ENCODE data around the gene PYGM. TPM values are rescaled to one million over a fixed set of nuclear protein-coding genes. Genes with fewer than 3 reads are reported as not detected.

The PYGM gene
- total and polyA plus RNA-seq, 2 donors (not counting 3 experiments of a cell fraction or from before 2014, with no cell fraction given): 0.10 to 0.62 TPM

DNA sequence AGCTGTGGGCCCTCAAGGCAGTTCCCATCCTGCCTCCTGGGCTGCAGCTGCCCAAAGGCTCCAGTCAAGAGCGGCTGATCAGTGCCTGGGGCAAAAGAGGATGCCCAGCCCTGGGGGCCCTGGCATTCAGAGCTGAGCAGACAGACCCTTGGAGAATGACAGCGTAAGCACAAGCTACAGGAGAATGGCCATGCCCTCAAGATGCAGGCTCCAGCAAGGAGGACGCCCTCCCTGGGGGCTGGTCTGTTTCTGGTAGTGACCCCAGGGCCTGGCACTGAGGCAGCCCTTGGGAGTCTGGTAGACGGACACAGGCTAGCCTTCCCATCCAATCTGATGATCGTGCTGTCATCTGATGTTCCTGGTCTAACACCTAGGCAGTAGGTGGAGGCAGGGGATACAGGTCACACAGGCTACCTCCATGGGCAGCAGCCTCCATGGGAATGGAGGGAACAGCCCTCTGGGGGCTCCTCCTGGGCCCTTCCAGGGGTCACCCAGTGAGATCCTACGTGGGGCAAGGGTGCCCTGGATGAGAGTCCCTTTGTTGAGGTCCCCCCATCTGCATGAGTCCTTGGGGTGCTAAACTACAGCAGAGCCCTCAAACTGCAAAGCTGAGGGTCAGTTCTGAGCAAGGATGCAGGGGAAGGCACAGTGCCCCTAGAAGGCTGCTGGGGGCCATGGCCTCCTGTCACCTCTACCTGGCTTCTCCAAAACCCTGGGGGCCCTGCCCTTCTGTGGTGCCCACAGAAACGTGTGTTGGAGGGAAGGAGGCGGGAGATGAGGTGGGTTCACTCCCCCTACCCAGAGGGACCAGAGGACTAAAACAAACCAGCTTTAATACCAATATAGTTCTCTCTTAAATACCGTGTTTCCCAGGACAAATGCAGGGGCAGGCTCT, 28.8 kb upstream of the PYGM start:
- Histone ChIP-seq H3K79me2 (ENCODE audit: control insufficient read depth, insufficient read depth, low read length) (no peaks in the 10 kb centered on the region), H3K9ac (replicated peaks; ENCODE audit: extremely low read depth, insufficient read depth, low read length) (no peak overlapping the region), H3K4me2 (ENCODE audit: insufficient read depth, low read length) (no peak overlapping the region), H3K4me3 (replicated peaks in 1 of 3; ENCODE audit: insufficient read depth in 1 of 3, low read depth in 1 of 3, low read length in 3 of 3) (no peak overlapping the region), H3K4me1 (ENCODE audit: control insufficient read depth, extremely low read depth, insufficient read depth, low read length) (no peaks in the 10 kb centered on the region), H2AFZ (ENCODE audit: low read depth, low read length) (no peak overlapping the region), H3K36me3 (ENCODE audit: control insufficient read depth in 2 of 2, extremely low read depth in 1 of 2, insufficient read depth in 2 of 2, low read length in 2 of 2) (peaks cover 0 to 14% of the 10 kb centered on the region in 2 experiments), H3K9me3 (replicated peaks; ENCODE audit: control insufficient read depth, insufficient read depth, low read length) (no peaks in the 10 kb centered on the region), H4K20me1 (replicated peaks; ENCODE audit: control insufficient read depth, extremely low read depth, insufficient read depth, low read length) (no peaks in the 10 kb centered on the region), H3K27ac (ENCODE audit: insufficient read depth, low read depth, low read length) (no peak overlapping the region), H3K9me1 (replicated peaks; ENCODE audit: control insufficient read depth, extremely low read depth, insufficient read depth, low read length) (no peaks in the 10 kb centered on the region), H3K27me3 (ENCODE audit: control insufficient read depth in 2 of 2, insufficient read depth in 2 of 2, low read length in 2 of 2) (no peaks in the 10 kb centered on the region)
- TF ChIP-seq FOS (IDR thresholded peaks at IDR 0.05; ENCODE audit: borderline replicate concordance, insufficient read depth, low read length) (no peak), JUN (IDR thresholded peaks at IDR 0.05; ENCODE audit: borderline replicate concordance, insufficient read depth, insufficient read length, low read depth) (no peak), EZH2 (IDR thresholded peaks at IDR 0.05; ENCODE audit: borderline replicate concordance, low read depth, low read length, severe bottlenecking) (no peak), POLR2AphosphoS5 (IDR thresholded peaks at IDR 0.05; ENCODE audit: insufficient read depth, low read depth, low read length) (peak; percentile 13)
- TF ChIP-seq, protein P1, sequence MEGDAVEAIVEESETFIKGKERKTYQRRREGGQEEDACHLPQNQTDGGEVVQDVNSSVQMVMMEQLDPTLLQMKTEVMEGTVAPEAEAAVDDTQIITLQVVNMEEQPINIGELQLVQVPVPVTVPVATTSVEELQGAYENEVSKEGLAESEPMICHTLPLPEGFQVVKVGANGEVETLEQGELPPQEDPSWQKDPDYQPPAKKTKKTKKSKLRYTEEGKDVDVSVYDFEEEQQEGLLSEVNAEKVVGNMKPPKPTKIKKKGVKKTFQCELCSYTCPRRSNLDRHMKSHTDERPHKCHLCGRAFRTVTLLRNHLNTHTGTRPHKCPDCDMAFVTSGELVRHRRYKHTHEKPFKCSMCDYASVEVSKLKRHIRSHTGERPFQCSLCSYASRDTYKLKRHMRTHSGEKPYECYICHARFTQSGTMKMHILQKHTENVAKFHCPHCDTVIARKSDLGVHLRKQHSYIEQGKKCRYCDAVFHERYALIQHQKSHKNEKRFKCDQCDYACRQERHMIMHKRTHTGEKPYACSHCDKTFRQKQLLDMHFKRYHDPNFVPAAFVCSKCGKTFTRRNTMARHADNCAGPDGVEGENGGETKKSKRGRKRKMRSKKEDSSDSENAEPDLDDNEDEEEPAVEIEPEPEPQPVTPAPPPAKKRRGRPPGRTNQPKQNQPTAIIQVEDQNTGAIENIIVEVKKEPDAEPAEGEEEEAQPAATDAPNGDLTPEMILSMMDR (IDR thresholded peaks at IDR 0.05; ENCODE audit: extremely low read depth in 1 of 2, insufficient read depth in 1 of 2, low read depth in 1 of 2, low read length in 2 of 2): no peak
- TF ChIP-seq, protein P2, sequence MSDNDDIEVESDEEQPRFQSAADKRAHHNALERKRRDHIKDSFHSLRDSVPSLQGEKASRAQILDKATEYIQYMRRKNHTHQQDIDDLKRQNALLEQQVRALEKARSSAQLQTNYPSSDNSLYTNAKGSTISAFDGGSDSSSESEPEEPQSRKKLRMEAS (IDR thresholded peaks at IDR 0.05; ENCODE audit: insufficient read depth, insufficient read length): no peak
- no TSS peak for BruUV-seq (replicated peaks)
- dilution Hi-C loops (cut with MboI; ENCODE audit: extremely low pct_ligation_motif_present, low sequenced_read_pairs) (no loop called here), intact Hi-C loops (cut with micrococcal nuclease) (no loop called here)
- DNase-seq (ENCODE audit: low read depth, low spot score): no peak
- ChIA-PET POLR2A (interaction anchor here (0.6 to 1.0 kb wide), 2 partner anchors 10 to 276 kb away, joined by 4 read pairs; partner anchors contain the start of gene SF1), CTCF (interaction anchor here (0.5 to 3.4 kb wide), 26 partner anchors 9 to 329 kb away, joined by 3 to 32 read pairs (median 4); partner anchors contain the start of genes CDC42BPG, EHD1, MAP4K2 and MEN1)
- no peak for FAIRE-seq

All from endothelial cell of umbilical vein (primary cell).